Sigmoid colon (tissue), 7 donors: ENCODE results near the gene H6PD. TPM values are rescaled to one million over a fixed set of nuclear protein-coding genes. Genes with fewer than 3 reads are reported as not detected.

ENCODE experiments used
- DNase-seq: peaks from one replicate; pipeline ENCODE4 v3.0.0-alpha.2; 2019
- H3K27ac ChIP-seq, 4 donors: fragments of 200-600 bp; sonication (generic); one replicate each; pipeline ENCODE4 v1.5.1; 2016 to 2019; ENCODE audit warnings: mild to moderate bottlenecking in 1 of 4
- H3K27me3 ChIP-seq, 3 donors: fragments of 200-600 bp; sonication (generic); one replicate each; pipeline ENCODE4 v1.5.1; 2019; ENCODE audit warnings: mild to moderate bottlenecking in 1 of 3
- H3K36me3 ChIP-seq, 4 donors: fragments of 200-600 bp; sonication (generic); one replicate each; pipeline ENCODE4 v1.5.1; 2016 to 2019
- H3K4me1 ChIP-seq, 4 donors: fragments of 200-600 bp; sonication (generic); one replicate each; pipeline ENCODE4 v1.5.1; 2017 to 2019
- H3K4me3 ChIP-seq, 4 donors: fragments of 200-600 bp; sonication (generic); one replicate each; pipeline ENCODE4 v1.5.1; 2017 to 2019; ENCODE audit warnings: mild to moderate bottlenecking in 2 of 4, moderate library complexity in 1 of 4
- H3K9me3 ChIP-seq, 4 donors: fragments of 200-600 bp in 3 of 4; sonication (generic) in 3 of 4; one replicate each; pipeline versions ENCODE4 v1.5.1 to v1.6.1; 2013 to 2019
- CTCF ChIP-seq, 4 experiments: fragments of 450-650 bp in 3 of 4; fragments of 200-600 bp in 1 of 4; IDR thresholded peaks; one replicate each; pipeline ENCODE4 v1.5.1; 2016 to 2019; ENCODE audit warnings: antibody characterized with exemption in 4 of 4, mild to moderate bottlenecking in 3 of 4, moderate library complexity in 2 of 4
- EP300 ChIP-seq, 4 donors: sonication (generic); formaldehyde crosslinking; IDR thresholded peaks; one replicate each; pipeline ENCODE4 v1.6.1; 2017; ENCODE audit warnings: antibody characterized with exemption in 4 of 4
- POLR2A ChIP-seq, 2 donors: fragments of 450-650 bp; IDR thresholded peaks; one replicate each; pipeline ENCODE4 v1.6.1; 2016; ENCODE audit warnings: antibody characterized with exemption in 2 of 2, mild to moderate bottlenecking in 2 of 2, moderate library complexity in 2 of 2
- POLR2AphosphoS5 ChIP-seq, 4 donors: sonication (generic); formaldehyde crosslinking; IDR thresholded peaks; one replicate each; pipeline ENCODE4 v1.6.1; 2017; ENCODE audit warnings: antibody characterized with exemption in 4 of 4
- WGBS, 2 donors: extraction: QIAGEN DNeasy Blood & Tissue Kit; methylation state at CpG; one replicate each; pipeline ENCODE4 v1.1.7; 2013; 5-methylcytosine and 5-hydroxymethylcytosine counted together
- intact Hi-C: fragments of 100-400 bp; cut with DNase I; formaldehyde crosslinking; loops from one replicate; pipeline ENCODE4 v1.15.1; 2023
- polyA plus RNA-seq, 3 donors: library from polyadenylated mRNA; stranded (reverse); fragments of 200-250 nt; gene quantifications; one replicate each; pipeline ENCODE4 v1.2.3, GENCODE V29; 2013
- total RNA-seq, 4 donors: library from RNA; depleted of rRNA; stranded (reverse); fragments of >200 nt; gene quantifications; one replicate each; pipeline ENCODE4 v1.1.0, GENCODE V29; 2016
- donor health status: healthy with polysubstance abuse.
- donor health status: Bipolar disorder and iron deficiency.
- donor health status: healthy.

The H6PD gene
- total and polyA plus RNA-seq, 7 donors, result 2.8 to 34.3 (median 23.2) TPM

DNA sequence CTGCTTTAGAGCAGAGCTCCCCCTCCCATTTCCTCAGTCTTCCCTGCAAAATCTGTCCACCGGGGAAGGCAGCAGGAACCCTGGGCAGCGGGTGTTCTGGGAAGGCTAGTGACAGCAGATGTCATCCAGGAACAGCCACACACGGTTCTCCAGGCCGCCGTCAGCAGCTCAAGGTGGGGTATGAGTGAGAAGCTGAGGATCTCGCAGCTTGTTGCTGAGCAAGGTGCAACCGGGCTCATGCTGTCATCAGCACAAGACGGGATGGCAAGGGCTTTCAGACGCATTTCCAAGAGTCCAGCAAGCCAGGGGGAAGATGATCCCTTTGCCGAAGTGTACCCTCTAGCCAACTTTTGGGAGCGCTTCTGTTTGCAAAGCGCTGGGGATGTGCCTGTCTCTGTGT is 35.1 kb downstream of the H6PD start:
- no peaks in the 10 kb centered on the region for H3K27me3 ChIP-seq
- 88 to 89% methylated on average over 12 of the region's 12 CpGs for WGBS, 2 donors
- DNase-seq, result no peak
- H3K4me3 ChIP-seq, result no peak overlapping the region
- no peaks in the 10 kb centered on the region for H3K9me3 ChIP-seq
- TF ChIP-seq POLR2A (IDR thresholded peaks at IDR 0.05) (no peak), POLR2AphosphoS5 (IDR thresholded peaks at IDR 0.05) (no peak), CTCF (IDR thresholded peaks at IDR 0.05) (no peak), EP300 (IDR thresholded peaks at IDR 0.05) (no peak)
- H3K27ac ChIP-seq, result no peak overlapping the region
- intact Hi-C loops, result loop anchor here (5.0 to 10.0 kb wide), 2 partner anchors 188 to 305 kb away; no protein-coding TSS in a partner anchor
- H3K4me1 ChIP-seq, result peaks cover 0 to 27% (median 18%) of the 10 kb centered on the region in 4 donors
- H3K36me3 ChIP-seq, result peaks cover 5 to 25% (median 6%) of the 10 kb centered on the region in 4 donors

DNA sequence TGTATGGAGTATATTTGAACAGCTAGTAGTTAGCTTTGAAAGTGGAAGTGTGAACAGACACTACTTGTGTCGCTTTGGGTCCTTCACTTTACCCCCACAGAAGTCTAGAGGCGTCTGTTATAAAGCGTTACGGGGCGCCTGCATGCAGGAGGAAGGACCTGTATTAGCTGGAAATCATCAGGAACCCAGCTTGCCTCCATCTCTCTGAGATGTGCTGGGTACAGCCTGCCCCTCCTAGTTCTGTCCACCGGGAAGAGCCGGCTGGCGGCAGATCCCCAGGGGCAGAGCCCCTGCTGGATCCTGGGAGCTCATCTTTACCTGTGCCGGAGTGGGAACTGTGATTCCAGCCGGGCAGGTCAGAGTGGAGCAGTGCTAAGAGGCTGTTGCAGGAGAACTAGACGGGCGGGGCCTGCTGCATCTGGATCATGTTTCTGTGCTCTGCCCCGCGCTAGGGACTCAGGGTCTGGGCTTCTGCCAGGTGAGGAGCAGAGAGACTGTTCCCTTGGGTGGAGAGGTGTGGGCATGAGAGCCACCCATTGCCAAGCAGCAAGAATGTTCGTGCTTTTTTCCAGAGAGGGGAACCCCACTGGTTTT is 35.8 kb downstream of the H6PD start:
- DNase-seq, result no peak
- intact Hi-C loops, result no loop called here
- H3K27ac ChIP-seq, result no peak overlapping the region
- peaks cover 0 to 19% (median under 1%) of the 10 kb centered on the region in 4 donors for H3K36me3 ChIP-seq
- H3K4me3 ChIP-seq, result no peak overlapping the region
- TF ChIP-seq POLR2A (IDR thresholded peaks at IDR 0.05), result no peak
- peak in 1 of 4 donors; percentile 24 for TF ChIP-seq POLR2AphosphoS5 (IDR thresholded peaks at IDR 0.05)
- no peak for TF ChIP-seq CTCF (IDR thresholded peaks at IDR 0.05)
- no peak for TF ChIP-seq EP300 (IDR thresholded peaks at IDR 0.05)
- 43 to 70% methylated on average over 15 of the region's 15 CpGs for WGBS, 2 donors
- no peaks in the 10 kb centered on the region for H3K9me3 ChIP-seq
- H3K4me1 ChIP-seq, result peaks cover 0 to 29% (median 20%) of the 10 kb centered on the region in 4 donors
- no peaks in the 10 kb centered on the region for H3K27me3 ChIP-seq

DNA sequence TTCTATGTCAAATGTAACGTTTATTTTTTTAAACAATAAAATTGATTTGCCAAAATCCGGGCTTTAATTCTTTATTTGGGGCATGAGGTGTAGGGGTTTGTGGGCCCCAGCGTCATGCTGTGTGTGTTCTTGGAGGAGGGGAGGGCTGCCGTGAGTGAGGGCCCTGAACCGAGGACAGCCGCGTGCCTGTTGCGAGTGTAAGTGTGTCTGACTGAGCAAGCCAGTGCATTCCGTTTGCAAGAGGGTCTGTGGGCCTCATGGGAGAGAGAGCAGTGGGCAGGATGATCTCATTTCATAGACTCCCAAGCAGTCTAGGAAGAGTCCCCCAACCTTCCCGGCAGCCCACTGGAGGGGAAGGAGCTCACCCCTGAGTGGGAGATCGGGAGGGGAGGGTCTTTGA is 36.7 kb downstream of the H6PD start:
- intact Hi-C loops, result no loop called here
- no peak for DNase-seq
- no peak overlapping the region for H3K27ac ChIP-seq
- H3K9me3 ChIP-seq, result no peaks in the 10 kb centered on the region
- no peak overlapping the region for H3K4me3 ChIP-seq
- peaks cover 0 to 10% (median 0%) of the 10 kb centered on the region in 4 donors for H3K36me3 ChIP-seq
- 81 to 85% methylated on average over 11 of the region's 11 CpGs for WGBS, 2 donors
- TF ChIP-seq CTCF (IDR thresholded peaks at IDR 0.05), result no peak
- TF ChIP-seq EP300 (IDR thresholded peaks at IDR 0.05), result no peak
- TF ChIP-seq POLR2A (IDR thresholded peaks at IDR 0.05), result no peak
- no peak for TF ChIP-seq POLR2AphosphoS5 (IDR thresholded peaks at IDR 0.05)
- H3K27me3 ChIP-seq, result no peaks in the 10 kb centered on the region
- H3K4me1 ChIP-seq, result peaks cover 0 to 34% (median 26%) of the 10 kb centered on the region in 4 donors

- no peaks in the 10 kb centered on the region for H3K27me3 ChIP-seq
- H3K36me3 ChIP-seq, result peaks cover 0 to 9% (median 0%) of the 10 kb centered on the region in 4 donors
- intact Hi-C loops, result no loop called here
- H3K27ac ChIP-seq, result no peak overlapping the region
- no peak for DNase-seq
- H3K4me1 ChIP-seq, result peaks cover 0 to 27% (median 21%) of the 10 kb centered on the region in 4 donors
- TF ChIP-seq POLR2AphosphoS5 (IDR thresholded peaks at IDR 0.05), result no peak
- TF ChIP-seq CTCF (IDR thresholded peaks at IDR 0.05), result no peak
- TF ChIP-seq POLR2A (IDR thresholded peaks at IDR 0.05), result no peak
- TF ChIP-seq EP300 (IDR thresholded peaks at IDR 0.05), result no peak
- WGBS, 2 donors, result 93 to 94% methylated on average over 24 of the region's 24 CpGs
- no peak overlapping the region for H3K4me3 ChIP-seq
- H3K9me3 ChIP-seq, result no peaks in the 10 kb centered on the region
These were observed 37.5 kb downstream of the H6PD start for GRCh38 chr1:9271861-9272595.
